Panc1 (cell line): ENCODE results near the gene APEH. TPM values are rescaled to one million over a fixed set of nuclear protein-coding genes. Genes with fewer than 3 reads are reported as not detected.

Experiments used
- ATAC-seq: fragments of 200-7000 bp; cut with Tn5 transposase; 2 replicates; pipeline ENCODE4 v1.9.1; 2020; ENCODE audit warnings: mild to moderate bottlenecking, moderate library complexity
- BruUV-seq: library from RNA; stranded (reverse); fragments of 400-500 nt; replicated peaks from 2 replicates; lab custom pipeline; 2021; lab: Mats Ljungman, UMichigan
- CTCF ChIA-PET: fragments of 300-600 bp; sonication (Branson Sonifier 250); formaldehyde crosslinking; loops from one replicate; lab custom pipeline; 2022; ENCODE audit warnings: antibody characterized with exemption; lab: Charles Lee
- POLR2A ChIA-PET: fragments of 300-600 bp; sonication (Branson Sonifier 250); formaldehyde crosslinking; loops from one replicate; lab custom pipeline; 2022; ENCODE audit warnings: antibody characterized with exemption; lab: Charles Lee
- DNase-seq: peaks from one replicate; pipeline ENCODE4 v3.0.0-alpha.2; 2010; ENCODE audit warnings: low read depth, low spot score
- H3K27ac ChIP-seq: 2 replicates; pipeline ENCODE4 v1.5.1; 2011; ENCODE audit warnings: mild to moderate bottlenecking, low read length, inconsistent platforms
- H3K27me3 ChIP-seq: fragments of 200-500 bp; sonication (Bioruptor generic); 2 replicates; pipeline ENCODE4 v1.6.0; 2014; ENCODE audit warnings: low read length, inconsistent platforms; ENCODE audit not compliant: control insufficient read depth, insufficient read depth
- H3K36me3 ChIP-seq: fragments of 200-500 bp; sonication (Bioruptor generic); 2 replicates; pipeline ENCODE4 v1.5.1; 2014; ENCODE audit warnings: inconsistent platforms, mild to moderate bottlenecking, low read length, moderate library complexity; ENCODE audit not compliant: control insufficient read depth, insufficient read depth
- H3K4me1 ChIP-seq: 2 replicates; pipeline ENCODE4 v1.5.1; 2011; ENCODE audit warnings: inconsistent platforms, mild to moderate bottlenecking, low read length, moderate library complexity; ENCODE audit not compliant: control insufficient read depth, insufficient read depth
- H3K4me3 ChIP-seq, 2 experiments: 2 replicates each; pipeline ENCODE4 v1.5.1; 2011 to 2012; ENCODE audit warnings: low read depth in 2 of 2, low read length in 2 of 2, mild to moderate bottlenecking in 2 of 2, inconsistent platforms in 1 of 2, moderate library complexity in 1 of 2
- H3K9me3 ChIP-seq: fragments of 200-500 bp; sonication (Bioruptor generic); 2 replicates; pipeline ENCODE4 v1.5.1; 2014; ENCODE audit warnings: low read depth, mild to moderate bottlenecking, inconsistent platforms, low read length, moderate library complexity; ENCODE audit not compliant: control insufficient read depth, insufficient read depth
- POLR2AphosphoS5 ChIP-seq: IDR thresholded peaks from 2 replicates; pipeline ENCODE4 v1.6.1; 2012; ENCODE audit warnings: mild to moderate bottlenecking, low read depth, low read length, moderate library complexity
- SIN3A ChIP-seq: IDR thresholded peaks from 2 replicates; pipeline ENCODE4 v1.6.1; 2012; ENCODE audit warnings: low read depth, mild to moderate bottlenecking, low read length, moderate library complexity, borderline replicate concordance; ENCODE audit not compliant: insufficient read depth
- TCF7L2 ChIP-seq: IDR thresholded peaks from 2 replicates; pipeline ENCODE4 v1.6.1; 2011; ENCODE audit warnings: mild to moderate bottlenecking, low read depth, low read length, inconsistent platforms
- in situ Hi-C: cut with HindIII; loops from 2 replicates; pipeline ENCODE4 v1.10.0; 2016; ENCODE audit warnings: low sequenced_read_pairs, low pct_unique_long_range_greater_than_20kb
- intact Hi-C: fragments of 100-400 bp; cut with micrococcal nuclease; formaldehyde crosslinking; loops from one replicate; pipeline ENCODE4 v1.10.0; 2022; ENCODE audit not compliant: unreplicated experiment
- total RNA-seq: library from RNA; stranded (reverse); gene quantifications from one replicate; pipeline ENCODE4 v1.2.1, GENCODE V29; 2021; ENCODE audit not compliant: unreplicated experiment
- TF ChIP-seq, protein P1 (sequence below), 2 experiments: IDR thresholded peaks; 2 replicates each; pipeline ENCODE4 v1.6.1; 2011 to 2012; ENCODE audit warnings: low read depth in 2 of 2, control low read depth in 1 of 2, low read length in 1 of 2, mild to moderate bottlenecking in 1 of 2, moderate library complexity in 1 of 2; ENCODE audit not compliant: insufficient read depth in 1 of 2
- TF ChIP-seq, protein P2 (sequence below): fragments of 450-650 bp; IDR thresholded peaks from 2 replicates; pipeline ENCODE4 v1.5.1; 2017; ENCODE audit warnings: mild to moderate bottlenecking

APEH gene
- total RNA-seq, 1 experiment from 2014 or later = 131 TPM

DNA sequence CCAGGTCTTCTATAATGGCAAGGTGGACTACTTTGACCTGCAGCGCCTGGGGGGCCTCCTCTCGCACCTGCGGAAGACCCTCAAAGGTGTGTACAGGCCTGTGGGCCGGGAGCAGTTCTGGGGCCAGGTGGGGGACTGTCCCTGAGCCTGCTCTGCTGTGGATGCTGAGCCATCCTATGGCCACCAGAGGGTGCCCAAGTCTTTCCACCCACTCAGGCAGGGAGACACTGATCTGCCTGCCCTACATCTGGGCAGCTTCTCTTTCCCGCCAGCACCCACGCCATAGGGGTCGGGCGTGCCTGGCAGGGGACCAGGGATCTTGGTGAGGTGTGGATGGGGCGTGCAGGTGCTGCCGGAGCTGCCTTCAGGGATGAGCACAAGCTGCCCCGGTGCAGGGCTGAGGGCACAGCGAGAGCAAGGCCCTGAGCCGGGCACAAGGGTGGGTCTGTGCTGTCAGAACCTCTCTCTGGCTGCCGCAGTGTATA, 29.3 kb downstream of the APEH start:
- ATAC-seq = peak; percentile 92
- no peaks in the 10 kb centered on the region for H3K36me3 ChIP-seq
- H3K27ac ChIP-seq = no peak overlapping the region
- no peaks in the 10 kb centered on the region for H3K27me3 ChIP-seq
- intact Hi-C loops (no loop called here), in situ Hi-C loops (no loop called here)
- H3K9me3 ChIP-seq = no peaks in the 10 kb centered on the region
- no peak overlapping the region for H3K4me3 ChIP-seq
- ChIA-PET POLR2A (no interaction called here), CTCF (no interaction called here)
- H3K4me1 ChIP-seq = no peaks in the 10 kb centered on the region
- no TSS peak for BruUV-seq
- DNase-seq = peak; percentile 30
- TF ChIP-seq, protein P1, sequence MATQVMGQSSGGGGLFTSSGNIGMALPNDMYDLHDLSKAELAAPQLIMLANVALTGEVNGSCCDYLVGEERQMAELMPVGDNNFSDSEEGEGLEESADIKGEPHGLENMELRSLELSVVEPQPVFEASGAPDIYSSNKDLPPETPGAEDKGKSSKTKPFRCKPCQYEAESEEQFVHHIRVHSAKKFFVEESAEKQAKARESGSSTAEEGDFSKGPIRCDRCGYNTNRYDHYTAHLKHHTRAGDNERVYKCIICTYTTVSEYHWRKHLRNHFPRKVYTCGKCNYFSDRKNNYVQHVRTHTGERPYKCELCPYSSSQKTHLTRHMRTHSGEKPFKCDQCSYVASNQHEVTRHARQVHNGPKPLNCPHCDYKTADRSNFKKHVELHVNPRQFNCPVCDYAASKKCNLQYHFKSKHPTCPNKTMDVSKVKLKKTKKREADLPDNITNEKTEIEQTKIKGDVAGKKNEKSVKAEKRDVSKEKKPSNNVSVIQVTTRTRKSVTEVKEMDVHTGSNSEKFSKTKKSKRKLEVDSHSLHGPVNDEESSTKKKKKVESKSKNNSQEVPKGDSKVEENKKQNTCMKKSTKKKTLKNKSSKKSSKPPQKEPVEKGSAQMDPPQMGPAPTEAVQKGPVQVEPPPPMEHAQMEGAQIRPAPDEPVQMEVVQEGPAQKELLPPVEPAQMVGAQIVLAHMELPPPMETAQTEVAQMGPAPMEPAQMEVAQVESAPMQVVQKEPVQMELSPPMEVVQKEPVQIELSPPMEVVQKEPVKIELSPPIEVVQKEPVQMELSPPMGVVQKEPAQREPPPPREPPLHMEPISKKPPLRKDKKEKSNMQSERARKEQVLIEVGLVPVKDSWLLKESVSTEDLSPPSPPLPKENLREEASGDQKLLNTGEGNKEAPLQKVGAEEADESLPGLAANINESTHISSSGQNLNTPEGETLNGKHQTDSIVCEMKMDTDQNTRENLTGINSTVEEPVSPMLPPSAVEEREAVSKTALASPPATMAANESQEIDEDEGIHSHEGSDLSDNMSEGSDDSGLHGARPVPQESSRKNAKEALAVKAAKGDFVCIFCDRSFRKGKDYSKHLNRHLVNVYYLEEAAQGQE (IDR thresholded peaks at IDR 0.05; ENCODE audit: insufficient read depth in 1 of 2, low read depth in 2 of 2, low read length in 1 of 2) = no peak
- TF ChIP-seq, protein P2, sequence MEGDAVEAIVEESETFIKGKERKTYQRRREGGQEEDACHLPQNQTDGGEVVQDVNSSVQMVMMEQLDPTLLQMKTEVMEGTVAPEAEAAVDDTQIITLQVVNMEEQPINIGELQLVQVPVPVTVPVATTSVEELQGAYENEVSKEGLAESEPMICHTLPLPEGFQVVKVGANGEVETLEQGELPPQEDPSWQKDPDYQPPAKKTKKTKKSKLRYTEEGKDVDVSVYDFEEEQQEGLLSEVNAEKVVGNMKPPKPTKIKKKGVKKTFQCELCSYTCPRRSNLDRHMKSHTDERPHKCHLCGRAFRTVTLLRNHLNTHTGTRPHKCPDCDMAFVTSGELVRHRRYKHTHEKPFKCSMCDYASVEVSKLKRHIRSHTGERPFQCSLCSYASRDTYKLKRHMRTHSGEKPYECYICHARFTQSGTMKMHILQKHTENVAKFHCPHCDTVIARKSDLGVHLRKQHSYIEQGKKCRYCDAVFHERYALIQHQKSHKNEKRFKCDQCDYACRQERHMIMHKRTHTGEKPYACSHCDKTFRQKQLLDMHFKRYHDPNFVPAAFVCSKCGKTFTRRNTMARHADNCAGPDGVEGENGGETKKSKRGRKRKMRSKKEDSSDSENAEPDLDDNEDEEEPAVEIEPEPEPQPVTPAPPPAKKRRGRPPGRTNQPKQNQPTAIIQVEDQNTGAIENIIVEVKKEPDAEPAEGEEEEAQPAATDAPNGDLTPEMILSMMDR = peak; percentile 89

DNA sequence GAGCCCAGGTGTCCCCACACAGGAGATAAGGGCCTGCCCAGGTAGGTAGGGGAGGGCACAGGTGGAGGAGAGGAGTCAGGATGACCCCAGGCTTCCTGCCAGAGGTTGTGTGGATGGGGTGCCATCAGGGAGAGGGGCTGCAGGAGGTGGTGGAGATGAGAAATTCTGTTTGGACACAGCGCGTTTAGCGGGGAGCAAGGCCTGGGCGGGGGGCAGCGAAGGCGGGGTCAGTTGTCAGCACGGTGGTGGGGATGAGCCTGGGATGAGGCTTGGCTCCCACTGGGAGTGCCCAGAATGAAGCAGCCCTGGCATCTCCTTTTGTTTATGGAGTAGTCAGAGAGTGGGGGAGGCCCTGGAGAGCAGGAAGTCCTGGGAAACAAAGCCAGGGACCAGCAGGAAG, 29.8 kb downstream of the APEH start:
- Histone ChIP-seq H3K36me3 (no peaks in the 10 kb centered on the region), H3K9me3 (no peaks in the 10 kb centered on the region), H3K27me3 (no peaks in the 10 kb centered on the region), H3K27ac (no peak overlapping the region), H3K4me1 (no peaks in the 10 kb centered on the region), H3K4me3 (no peak overlapping the region)
- BruUV-seq = no TSS peak
- TF ChIP-seq, protein P2 = no peak
- no peak for TF ChIP-seq SIN3A
- TF ChIP-seq TCF7L2 = no peak
- TF ChIP-seq, protein P1 (IDR thresholded peaks at IDR 0.05; ENCODE audit: insufficient read depth in 1 of 2, low read depth in 2 of 2, low read length in 1 of 2) = no peak
- no peak for TF ChIP-seq POLR2AphosphoS5
- ATAC-seq (no peak), DNase-seq (no peak)
- intact Hi-C loops (no loop called here), in situ Hi-C loops (no loop called here)
- ChIA-PET CTCF (no interaction called here), POLR2A (no interaction called here)
